Fibroblast of mammary gland (primary cell): Measurements from ENCODE around the gene OTUD4.

Source experiments
- DNase-seq: peaks from one replicate; pipeline ENCODE4 v3.0.0-alpha.2; 2010; ENCODE audit warnings: low read depth
- H3K4me3 ChIP-seq: 2 replicates; pipeline ENCODE4 v1.5.1; 2011; ENCODE audit warnings: low read depth, mild to moderate bottlenecking, low read length, moderate library complexity; ENCODE audit not compliant: control insufficient read depth
- TF ChIP-seq, protein P1 (sequence below): conservative IDR thresholded peaks from 2 replicates; pipeline ENCODE4 v1.5.1; 2011; ENCODE audit warnings: low read depth, low read length, inconsistent platforms; ENCODE audit not compliant: control insufficient read depth, insufficient read depth

OTUD4 gene

DNA sequence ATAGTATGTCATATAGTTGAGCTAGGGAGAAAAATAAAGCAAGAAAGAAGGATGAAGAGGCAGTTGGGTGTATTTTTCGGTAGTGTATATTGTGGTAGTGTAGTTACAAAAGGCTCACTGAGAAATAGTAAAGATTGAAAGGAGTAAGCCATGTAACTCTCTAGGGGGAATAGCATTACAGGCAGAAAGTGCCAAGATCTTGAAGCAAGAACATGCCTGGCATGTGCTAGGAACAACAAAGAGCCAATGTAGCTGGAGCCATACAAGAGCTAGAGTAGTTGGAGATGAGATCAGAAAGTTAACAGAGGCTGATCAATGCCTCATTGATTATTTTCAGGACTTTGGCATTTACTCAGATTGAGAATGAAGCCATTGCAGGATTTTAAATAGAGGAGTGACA, 79.3 kb downstream of the OTUD4 start:
- DNase-seq, result peak; percentile 13
- TF ChIP-seq, protein P1, sequence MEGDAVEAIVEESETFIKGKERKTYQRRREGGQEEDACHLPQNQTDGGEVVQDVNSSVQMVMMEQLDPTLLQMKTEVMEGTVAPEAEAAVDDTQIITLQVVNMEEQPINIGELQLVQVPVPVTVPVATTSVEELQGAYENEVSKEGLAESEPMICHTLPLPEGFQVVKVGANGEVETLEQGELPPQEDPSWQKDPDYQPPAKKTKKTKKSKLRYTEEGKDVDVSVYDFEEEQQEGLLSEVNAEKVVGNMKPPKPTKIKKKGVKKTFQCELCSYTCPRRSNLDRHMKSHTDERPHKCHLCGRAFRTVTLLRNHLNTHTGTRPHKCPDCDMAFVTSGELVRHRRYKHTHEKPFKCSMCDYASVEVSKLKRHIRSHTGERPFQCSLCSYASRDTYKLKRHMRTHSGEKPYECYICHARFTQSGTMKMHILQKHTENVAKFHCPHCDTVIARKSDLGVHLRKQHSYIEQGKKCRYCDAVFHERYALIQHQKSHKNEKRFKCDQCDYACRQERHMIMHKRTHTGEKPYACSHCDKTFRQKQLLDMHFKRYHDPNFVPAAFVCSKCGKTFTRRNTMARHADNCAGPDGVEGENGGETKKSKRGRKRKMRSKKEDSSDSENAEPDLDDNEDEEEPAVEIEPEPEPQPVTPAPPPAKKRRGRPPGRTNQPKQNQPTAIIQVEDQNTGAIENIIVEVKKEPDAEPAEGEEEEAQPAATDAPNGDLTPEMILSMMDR, result no peak
- H3K4me3 ChIP-seq, result no peak overlapping the region

DNA sequence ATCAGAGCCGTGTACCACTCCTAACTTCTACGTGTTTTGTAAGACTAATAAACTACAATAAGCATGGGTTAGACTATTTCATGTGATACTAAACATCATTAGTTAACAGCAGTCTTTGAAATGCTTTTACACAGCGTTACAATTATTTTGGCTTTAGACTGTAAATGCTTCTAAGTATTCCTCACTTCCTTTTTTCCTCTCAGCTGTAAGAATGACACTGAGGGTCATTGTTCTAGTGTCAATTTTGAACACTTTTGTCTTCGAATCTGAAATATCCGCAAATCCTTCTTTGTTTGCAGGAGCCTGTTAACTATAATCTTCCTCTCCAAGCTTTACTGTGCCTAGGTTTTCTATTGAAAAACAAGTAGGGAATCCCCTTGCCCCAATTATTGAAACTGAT, 80.7 kb downstream of the OTUD4 start:
- TF ChIP-seq, protein P1, result no peak
- DNase-seq, result no peak
- peak overlapping the region; percentile 92 for H3K4me3 ChIP-seq

DNA sequence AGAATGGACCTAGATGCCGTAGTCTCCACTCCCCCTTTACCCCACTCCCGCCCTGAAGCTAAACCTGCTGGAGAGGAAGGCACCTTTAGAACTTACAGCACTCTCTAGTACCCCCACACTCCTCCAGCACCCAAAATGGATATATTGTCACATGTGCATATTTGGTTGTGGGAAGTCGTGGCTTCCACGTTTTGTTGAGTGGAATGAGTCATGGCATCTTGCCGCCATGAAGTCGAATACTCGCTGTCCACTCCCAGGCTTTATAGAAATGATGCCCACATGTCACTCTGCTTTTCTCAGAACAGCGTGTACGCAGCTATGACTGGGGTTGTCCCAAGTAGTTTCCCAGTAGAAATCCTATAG, 81.7 kb downstream of the OTUD4 start:
- H3K4me3 ChIP-seq, result peak overlapping the region; percentile 92
- DNase-seq, result peak; percentile 75
- TF ChIP-seq, protein P1, result no peak

DNA sequence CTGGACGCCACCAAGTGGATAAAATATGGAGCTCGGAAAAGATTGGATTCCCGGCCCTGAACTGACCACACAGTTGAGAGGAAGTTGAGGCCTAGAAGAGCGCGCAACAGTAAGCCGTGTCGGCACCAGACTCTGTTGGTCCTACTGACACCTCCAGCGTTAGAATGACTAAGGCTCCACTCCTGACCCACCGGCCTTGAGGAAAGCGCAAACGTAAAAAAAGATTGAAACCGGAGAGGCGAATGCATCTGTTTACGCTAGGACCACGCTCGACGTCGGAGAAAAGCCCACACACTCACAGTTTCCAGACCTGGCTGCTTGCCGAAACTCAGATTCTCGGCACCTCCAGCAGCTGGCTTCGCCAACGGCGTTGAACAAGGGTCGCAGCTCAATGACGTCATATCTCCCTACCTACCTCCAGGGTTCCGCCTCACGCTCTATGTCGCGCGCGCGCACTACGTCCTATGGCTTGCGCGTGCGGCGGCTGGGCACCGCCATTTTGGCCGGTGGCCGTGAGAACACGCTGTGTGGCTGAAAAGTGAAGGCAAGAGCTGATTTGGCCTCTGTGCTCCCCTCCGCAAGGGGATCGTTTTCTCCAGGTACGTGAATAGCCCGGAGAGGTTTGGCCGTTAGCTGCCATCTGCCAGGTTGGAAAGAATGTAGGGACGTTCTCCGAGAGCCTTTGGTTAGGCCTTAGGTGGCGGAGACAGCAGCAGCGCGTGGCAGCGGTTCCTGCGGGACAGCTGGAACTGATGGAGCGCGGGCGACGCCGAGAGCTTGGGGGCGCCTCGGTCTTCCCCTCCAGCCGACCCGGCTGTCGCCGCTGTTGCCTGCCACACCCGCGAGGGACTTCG, 82.3 kb downstream of the OTUD4 start, which contains the start of the genes ABCE1 and ANAPC10:
TSS of gene ABCE1 (plus strand) at position 491 of the 854 bp plus-strand sequence. CDS start 6,102 bp downstream, outside the sequence.
TSS of gene ANAPC10 (minus strand) at position 376 of the 854 bp plus-strand sequence. CDS start 2,097 bp downstream, outside the sequence.
- H3K4me3 ChIP-seq, result peak within 1 kb of the TSS; percentile 92
- TF ChIP-seq, protein P1, result peak; percentile 45

DNA sequence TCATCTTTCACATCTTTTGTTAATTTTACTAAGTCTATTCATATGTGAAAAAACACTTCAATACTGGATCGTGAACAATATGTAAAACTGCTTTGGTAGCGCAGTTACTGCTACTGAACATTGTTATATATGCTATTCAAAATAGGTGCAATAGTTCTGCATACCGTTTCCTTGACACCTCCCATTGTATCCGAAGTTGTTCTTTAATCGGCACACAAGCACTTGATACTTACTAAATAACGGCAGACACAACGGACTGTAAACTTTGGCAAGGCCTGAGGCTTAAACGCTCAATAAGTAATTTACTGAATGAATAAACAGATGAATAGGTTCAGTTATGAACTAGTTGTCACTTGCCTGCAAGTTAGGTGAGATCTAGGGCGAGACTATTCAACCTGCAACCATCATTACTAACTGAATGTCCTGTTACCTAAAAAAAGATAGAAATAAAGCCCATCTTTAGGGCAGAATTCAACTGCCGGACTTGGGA, 83.0 kb downstream of the OTUD4 start:
- DNase-seq, result no peak
- TF ChIP-seq, protein P1, result no peak

More for the DNA sequence above, 82.3 kb downstream of the OTUD4 start, which contains the start of the genes ABCE1 and ANAPC10:
- DNase-seq, result peak; percentile 99

DNA sequence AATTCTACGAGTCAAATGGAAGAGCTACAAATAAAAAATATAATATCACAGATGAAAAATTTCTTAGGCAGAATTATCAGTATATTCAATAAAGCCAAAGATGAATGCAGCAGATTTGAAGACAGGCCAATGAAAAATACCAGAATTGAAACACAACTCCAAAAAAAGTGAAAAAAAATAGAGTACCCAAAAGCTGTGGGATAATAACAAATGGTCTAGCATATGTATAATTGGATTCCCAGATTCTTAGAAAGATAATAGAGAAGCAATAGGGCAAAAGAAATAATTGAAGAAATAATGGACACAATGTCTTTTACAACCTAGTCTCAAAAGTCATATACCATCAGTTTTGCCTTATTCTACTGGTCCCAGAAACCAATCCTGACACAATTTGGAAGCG, 86.8 kb downstream of the OTUD4 start:
- H3K4me3 ChIP-seq, result no peak overlapping the region
- no peak for DNase-seq
- TF ChIP-seq, protein P1, result no peak

More for the DNA sequence above, 83.0 kb downstream of the OTUD4 start:
- H3K4me3 ChIP-seq, result peak overlapping the region; percentile 92
